NB4 (cell line): ENCODE results near the gene KLHL12.

Experiments used
- POLR2A ChIP-seq: IDR thresholded peaks from 2 replicates; pipeline ENCODE4 v1.6.1; 2011; ENCODE audit warnings: mild to moderate bottlenecking; ENCODE audit not compliant: insufficient read length; ENCODE audit errors: extremely low read depth
- TF ChIP-seq, protein P1 (sequence below): IDR thresholded peaks from one replicate; pipeline ENCODE4 v1.5.1; 2012; ENCODE audit warnings: low read depth, low read length
- TF ChIP-seq, protein P2 (sequence below): IDR thresholded peaks from 2 replicates; pipeline ENCODE4 v1.6.1; 2011; ENCODE audit warnings: low read depth, low read length

DNA sequence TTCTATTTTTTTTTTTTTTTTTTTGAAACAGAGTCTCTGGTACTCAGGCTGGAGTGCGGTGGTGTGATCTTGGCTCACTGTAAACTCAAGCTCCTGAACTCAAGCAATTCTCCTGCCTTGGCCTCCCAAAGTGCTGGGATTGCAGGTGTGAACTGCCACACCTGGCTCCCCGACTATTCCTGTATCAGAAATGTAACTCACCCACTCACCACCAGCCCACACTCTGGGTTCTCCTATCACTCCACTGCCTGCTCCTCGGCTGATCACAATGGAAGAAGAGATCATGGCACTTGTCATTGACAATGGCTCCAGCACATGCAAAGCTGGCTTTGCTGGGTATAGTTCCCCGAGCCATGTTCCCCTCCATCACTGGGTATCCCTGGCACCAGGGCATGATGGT lies 54.0 kb downstream of the KLHL12 start:
- TF ChIP-seq, protein P1, sequence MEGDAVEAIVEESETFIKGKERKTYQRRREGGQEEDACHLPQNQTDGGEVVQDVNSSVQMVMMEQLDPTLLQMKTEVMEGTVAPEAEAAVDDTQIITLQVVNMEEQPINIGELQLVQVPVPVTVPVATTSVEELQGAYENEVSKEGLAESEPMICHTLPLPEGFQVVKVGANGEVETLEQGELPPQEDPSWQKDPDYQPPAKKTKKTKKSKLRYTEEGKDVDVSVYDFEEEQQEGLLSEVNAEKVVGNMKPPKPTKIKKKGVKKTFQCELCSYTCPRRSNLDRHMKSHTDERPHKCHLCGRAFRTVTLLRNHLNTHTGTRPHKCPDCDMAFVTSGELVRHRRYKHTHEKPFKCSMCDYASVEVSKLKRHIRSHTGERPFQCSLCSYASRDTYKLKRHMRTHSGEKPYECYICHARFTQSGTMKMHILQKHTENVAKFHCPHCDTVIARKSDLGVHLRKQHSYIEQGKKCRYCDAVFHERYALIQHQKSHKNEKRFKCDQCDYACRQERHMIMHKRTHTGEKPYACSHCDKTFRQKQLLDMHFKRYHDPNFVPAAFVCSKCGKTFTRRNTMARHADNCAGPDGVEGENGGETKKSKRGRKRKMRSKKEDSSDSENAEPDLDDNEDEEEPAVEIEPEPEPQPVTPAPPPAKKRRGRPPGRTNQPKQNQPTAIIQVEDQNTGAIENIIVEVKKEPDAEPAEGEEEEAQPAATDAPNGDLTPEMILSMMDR, result no peak
- no peak for TF ChIP-seq POLR2A
- TF ChIP-seq, protein P2, sequence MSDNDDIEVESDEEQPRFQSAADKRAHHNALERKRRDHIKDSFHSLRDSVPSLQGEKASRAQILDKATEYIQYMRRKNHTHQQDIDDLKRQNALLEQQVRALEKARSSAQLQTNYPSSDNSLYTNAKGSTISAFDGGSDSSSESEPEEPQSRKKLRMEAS, result no peak
